HepG2 (cell line): ENCODE measurements around the gene SUCLG2. TPM values are rescaled to one million over a fixed set of nuclear protein-coding genes. Genes with fewer than 3 reads are reported as not detected.

Experiments
- CCAR2 ChIP-seq: fragments of 200-400 bp; formaldehyde crosslinking; optimal IDR thresholded peaks from 2 replicates; pipeline ENCODE3; 2018; ENCODE audit warnings: low read depth, mild to moderate bottlenecking, low read length, moderate library complexity
- HNRNPLL ChIP-seq: fragments of 200-400 bp; formaldehyde crosslinking; IDR thresholded peaks from 2 replicates; pipeline ENCODE4 v1.6.1; 2017; ENCODE audit warnings: mild to moderate bottlenecking, low read depth, low read length; ENCODE audit not compliant: poor library complexity, severe bottlenecking
- MBNL3 ChIP-seq: fragments of 250-450 bp; sonication (Bioruptor Pico); conservative IDR thresholded peaks from 2 replicates; pipeline ENCODE4 v1.8.0; 2022; ENCODE audit warnings: mild to moderate bottlenecking, inconsistent platforms
- MED1 ChIP-seq: sonication (generic); formaldehyde crosslinking; IDR thresholded peaks from 2 replicates; pipeline ENCODE4 v1.4.0; 2020; ENCODE audit warnings: missing genetic modification reagents
- SP4 ChIP-seq: sonication (generic); formaldehyde crosslinking; IDR thresholded peaks from 2 replicates; pipeline ENCODE4 v1.8.1; 2023; ENCODE audit warnings: mild to moderate bottlenecking, missing genetic modification reagents
- TAF15 ChIP-seq: fragments of 200-400 bp; formaldehyde crosslinking; IDR thresholded peaks from one replicate; pipeline ENCODE4 v1.6.1; 2018; ENCODE audit warnings: mild to moderate bottlenecking, low read depth, low read length; ENCODE audit not compliant: poor library complexity, severe bottlenecking
- ZKSCAN8 ChIP-seq: IDR thresholded peaks from 2 replicates; pipeline ENCODE4 v1.6.1; 2016; ENCODE audit warnings: borderline replicate concordance, missing genetic modification reagents, missing compliant biosample characterization
- ZNF230 ChIP-seq: sonication (generic); formaldehyde crosslinking; IDR thresholded peaks from 2 replicates; pipeline ENCODE4 v1.4.0; 2020; ENCODE audit warnings: mild to moderate bottlenecking, missing genetic modification reagents
- polyA plus RNA-seq, 8 experiments: library from polyadenylated mRNA; depleted of rRNA in 3 of 8; stranded (reverse) in 7 of 8; unstranded in 1 of 8; fragments of >200 nt; fragmentation: Illumina TruSeq in 4 of 8; extraction: Trizol in 4 of 8; gene quantifications; 2 replicates each; pipeline versions ENCODE4 v1.2.1 to v1.2.3, GENCODE V29; 2011 to 2016; ENCODE audit warnings: low read depth in 4 of 8, missing spikeins in 1 of 8, mixed read lengths in 1 of 8; ENCODE audit not compliant: insufficient read depth in 1 of 8
- total RNA-seq, 5 experiments: library from RNA; depleted of rRNA; stranded (reverse); fragments of >200 nt; fragmentation: Illumina TruSeq; extraction: Trizol; gene quantifications; 2 replicates each; pipeline ENCODE4 v1.2.3, GENCODE V29; 2016; ENCODE audit warnings: low read depth in 1 of 5
- TF ChIP-seq, protein P1 (sequence below): sonication (generic); formaldehyde crosslinking; IDR thresholded peaks from one replicate; pipeline ENCODE4 v1.5.1; 2020; ENCODE audit warnings: mild to moderate bottlenecking, missing genetic modification reagents; ENCODE audit errors: not compliant biosample characterization
- TF ChIP-seq, protein P2 (sequence below): sonication (generic); formaldehyde crosslinking; IDR thresholded peaks from 2 replicates; pipeline ENCODE4 v1.4.0; 2020; ENCODE audit warnings: mild to moderate bottlenecking, missing genetic modification reagents
- TF ChIP-seq, protein P3 (sequence below): sonication (generic); formaldehyde crosslinking; IDR thresholded peaks from 2 replicates; pipeline ENCODE4 v1.8.0; 2022; ENCODE audit warnings: mild to moderate bottlenecking, missing genetic modification reagents
- TF ChIP-seq, protein P4 (sequence below): sonication (generic); formaldehyde crosslinking; IDR thresholded peaks from 2 replicates; pipeline ENCODE4 v1.8.0; 2022; ENCODE audit warnings: missing genetic modification reagents, low read depth, mild to moderate bottlenecking, borderline replicate concordance
- TF ChIP-seq, protein P5 (sequence below): sonication (generic); formaldehyde crosslinking; IDR thresholded peaks from 2 replicates; pipeline ENCODE4 v1.5.1; 2020; ENCODE audit warnings: missing genetic modification reagents, mild to moderate bottlenecking, borderline replicate concordance

Gene SUCLG2
- total and polyA plus RNA-seq, 2 of the 13 experiments (the other 11 are each of a cell fraction or from before 2014, with no cell fraction given) = 21.4 to 64.9 TPM

DNA sequence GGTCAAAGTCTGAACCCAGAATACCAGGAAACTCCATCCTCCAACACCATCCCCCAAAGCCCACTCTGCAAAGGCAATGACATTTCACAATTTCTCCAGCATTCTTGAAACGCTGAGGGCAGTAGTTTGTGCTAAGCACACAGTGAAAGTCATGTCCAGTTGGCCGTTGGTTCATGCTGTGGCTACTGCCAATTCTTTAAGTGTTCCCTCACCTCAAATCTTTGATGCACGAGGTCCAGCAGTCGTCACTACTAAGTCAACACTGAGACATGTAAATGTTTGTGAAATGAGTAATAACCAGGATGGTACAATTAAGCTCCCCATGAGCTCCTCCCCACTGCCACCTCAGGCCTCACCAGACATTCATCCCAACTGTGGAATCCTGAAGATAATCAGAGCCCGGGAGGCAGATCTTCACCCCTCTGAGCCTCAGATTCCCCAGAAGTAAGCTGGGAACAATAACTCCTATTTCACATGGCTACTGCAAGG is 7.0 kb downstream of the SUCLG2 start (continued):
- TF ChIP-seq, protein P1, sequence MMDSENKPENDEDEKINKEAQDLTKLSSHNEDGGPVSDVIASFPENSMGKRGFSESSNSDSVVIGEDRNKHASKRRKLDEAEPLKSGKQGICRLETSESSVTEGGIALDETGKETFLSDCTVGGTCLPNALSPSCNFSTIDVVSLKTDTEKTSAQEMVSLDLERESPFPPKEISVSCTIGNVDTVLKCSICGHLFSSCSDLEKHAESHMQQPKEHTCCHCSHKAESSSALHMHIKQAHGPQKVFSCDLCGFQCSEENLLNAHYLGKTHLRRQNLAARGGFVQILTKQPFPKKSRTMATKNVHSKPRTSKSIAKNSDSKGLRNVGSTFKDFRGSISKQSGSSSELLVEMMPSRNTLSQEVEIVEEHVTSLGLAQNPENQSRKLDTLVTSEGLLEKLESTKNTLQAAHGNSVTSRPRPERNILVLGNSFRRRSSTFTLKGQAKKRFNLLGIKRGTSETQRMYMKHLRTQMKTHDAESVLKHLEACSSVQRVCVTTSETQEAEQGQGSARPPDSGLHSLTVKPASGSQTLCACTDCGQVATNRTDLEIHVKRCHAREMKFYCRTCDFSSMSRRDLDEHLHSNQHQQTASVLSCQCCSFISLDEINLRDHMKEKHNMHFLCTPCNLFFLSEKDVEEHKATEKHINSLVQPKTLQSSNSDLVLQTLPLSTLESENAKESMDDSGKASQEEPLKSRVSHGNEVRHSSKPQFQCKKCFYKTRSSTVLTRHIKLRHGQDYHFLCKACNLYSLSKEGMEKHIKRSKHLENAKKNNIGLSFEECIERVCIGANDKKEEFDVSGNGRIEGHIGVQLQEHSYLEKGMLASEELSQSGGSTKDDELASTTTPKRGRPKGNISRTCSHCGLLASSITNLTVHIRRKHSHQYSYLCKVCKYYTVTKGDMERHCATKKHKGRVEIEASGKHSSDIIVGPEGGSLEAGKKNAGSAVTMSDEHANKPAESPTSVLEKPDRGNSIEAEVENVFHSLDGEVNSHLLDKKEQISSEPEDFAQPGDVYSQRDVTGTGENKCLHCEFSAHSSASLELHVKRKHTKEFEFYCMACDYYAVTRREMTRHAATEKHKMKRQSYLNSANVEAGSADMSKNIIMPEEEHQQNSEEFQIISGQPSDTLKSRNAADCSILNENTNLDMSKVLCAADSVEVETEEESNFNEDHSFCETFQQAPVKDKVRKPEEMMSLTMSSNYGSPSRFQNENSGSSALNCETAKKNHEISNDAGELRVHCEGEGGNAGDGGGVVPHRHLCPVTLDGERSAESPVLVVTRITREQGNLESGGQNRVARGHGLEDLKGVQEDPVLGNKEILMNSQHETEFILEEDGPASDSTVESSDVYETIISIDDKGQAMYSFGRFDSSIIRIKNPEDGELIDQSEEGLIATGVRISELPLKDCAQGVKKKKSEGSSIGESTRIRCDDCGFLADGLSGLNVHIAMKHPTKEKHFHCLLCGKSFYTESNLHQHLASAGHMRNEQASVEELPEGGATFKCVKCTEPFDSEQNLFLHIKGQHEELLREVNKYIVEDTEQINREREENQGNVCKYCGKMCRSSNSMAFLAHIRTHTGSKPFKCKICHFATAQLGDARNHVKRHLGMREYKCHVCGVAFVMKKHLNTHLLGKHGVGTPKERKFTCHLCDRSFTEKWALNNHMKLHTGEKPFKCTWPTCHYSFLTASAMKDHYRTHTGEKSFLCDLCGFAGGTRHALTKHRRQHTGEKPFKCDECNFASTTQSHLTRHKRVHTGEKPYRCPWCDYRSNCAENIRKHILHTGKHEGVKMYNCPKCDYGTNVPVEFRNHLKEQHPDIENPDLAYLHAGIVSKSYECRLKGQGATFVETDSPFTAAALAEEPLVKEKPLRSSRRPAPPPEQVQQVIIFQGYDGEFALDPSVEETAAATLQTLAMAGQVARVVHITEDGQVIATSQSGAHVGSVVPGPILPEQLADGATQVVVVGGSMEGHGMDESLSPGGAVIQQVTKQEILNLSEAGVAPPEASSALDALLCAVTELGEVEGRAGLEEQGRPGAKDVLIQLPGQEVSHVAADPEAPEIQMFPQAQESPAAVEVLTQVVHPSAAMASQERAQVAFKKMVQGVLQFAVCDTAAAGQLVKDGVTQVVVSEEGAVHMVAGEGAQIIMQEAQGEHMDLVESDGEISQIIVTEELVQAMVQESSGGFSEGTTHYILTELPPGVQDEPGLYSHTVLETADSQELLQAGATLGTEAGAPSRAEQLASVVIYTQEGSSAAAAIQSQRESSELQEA (CRISPR knock-in tag) = no peak
- peak; percentile 72 for TF ChIP-seq SP4 (CRISPR knock-in tag)
- 0 out of 2 replicates have a peak, but pooled peaks have one; percentile 23 for TF ChIP-seq ZKSCAN8 (CRISPR knock-in tag)
- TF ChIP-seq, protein P2, sequence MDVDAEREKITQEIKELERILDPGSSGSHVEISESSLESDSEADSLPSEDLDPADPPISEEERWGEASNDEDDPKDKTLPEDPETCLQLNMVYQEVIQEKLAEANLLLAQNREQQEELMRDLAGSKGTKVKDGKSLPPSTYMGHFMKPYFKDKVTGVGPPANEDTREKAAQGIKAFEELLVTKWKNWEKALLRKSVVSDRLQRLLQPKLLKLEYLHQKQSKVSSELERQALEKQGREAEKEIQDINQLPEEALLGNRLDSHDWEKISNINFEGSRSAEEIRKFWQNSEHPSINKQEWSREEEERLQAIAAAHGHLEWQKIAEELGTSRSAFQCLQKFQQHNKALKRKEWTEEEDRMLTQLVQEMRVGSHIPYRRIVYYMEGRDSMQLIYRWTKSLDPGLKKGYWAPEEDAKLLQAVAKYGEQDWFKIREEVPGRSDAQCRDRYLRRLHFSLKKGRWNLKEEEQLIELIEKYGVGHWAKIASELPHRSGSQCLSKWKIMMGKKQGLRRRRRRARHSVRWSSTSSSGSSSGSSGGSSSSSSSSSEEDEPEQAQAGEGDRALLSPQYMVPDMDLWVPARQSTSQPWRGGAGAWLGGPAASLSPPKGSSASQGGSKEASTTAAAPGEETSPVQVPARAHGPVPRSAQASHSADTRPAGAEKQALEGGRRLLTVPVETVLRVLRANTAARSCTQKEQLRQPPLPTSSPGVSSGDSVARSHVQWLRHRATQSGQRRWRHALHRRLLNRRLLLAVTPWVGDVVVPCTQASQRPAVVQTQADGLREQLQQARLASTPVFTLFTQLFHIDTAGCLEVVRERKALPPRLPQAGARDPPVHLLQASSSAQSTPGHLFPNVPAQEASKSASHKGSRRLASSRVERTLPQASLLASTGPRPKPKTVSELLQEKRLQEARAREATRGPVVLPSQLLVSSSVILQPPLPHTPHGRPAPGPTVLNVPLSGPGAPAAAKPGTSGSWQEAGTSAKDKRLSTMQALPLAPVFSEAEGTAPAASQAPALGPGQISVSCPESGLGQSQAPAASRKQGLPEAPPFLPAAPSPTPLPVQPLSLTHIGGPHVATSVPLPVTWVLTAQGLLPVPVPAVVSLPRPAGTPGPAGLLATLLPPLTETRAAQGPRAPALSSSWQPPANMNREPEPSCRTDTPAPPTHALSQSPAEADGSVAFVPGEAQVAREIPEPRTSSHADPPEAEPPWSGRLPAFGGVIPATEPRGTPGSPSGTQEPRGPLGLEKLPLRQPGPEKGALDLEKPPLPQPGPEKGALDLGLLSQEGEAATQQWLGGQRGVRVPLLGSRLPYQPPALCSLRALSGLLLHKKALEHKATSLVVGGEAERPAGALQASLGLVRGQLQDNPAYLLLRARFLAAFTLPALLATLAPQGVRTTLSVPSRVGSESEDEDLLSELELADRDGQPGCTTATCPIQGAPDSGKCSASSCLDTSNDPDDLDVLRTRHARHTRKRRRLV (CRISPR knock-in tag) = no peak
- no peak for TF ChIP-seq MBNL3 (CRISPR knock-in tag)
- TF ChIP-seq, protein P3, sequence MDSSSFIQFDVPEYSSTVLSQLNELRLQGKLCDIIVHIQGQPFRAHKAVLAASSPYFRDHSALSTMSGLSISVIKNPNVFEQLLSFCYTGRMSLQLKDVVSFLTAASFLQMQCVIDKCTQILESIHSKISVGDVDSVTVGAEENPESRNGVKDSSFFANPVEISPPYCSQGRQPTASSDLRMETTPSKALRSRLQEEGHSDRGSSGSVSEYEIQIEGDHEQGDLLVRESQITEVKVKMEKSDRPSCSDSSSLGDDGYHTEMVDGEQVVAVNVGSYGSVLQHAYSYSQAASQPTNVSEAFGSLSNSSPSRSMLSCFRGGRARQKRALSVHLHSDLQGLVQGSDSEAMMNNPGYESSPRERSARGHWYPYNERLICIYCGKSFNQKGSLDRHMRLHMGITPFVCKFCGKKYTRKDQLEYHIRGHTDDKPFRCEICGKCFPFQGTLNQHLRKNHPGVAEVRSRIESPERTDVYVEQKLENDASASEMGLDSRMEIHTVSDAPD (CRISPR knock-in tag) = peak; percentile 78
- no peak for TF ChIP-seq TAF15
- no peak for TF ChIP-seq HNRNPLL
- TF ChIP-seq, protein P4, sequence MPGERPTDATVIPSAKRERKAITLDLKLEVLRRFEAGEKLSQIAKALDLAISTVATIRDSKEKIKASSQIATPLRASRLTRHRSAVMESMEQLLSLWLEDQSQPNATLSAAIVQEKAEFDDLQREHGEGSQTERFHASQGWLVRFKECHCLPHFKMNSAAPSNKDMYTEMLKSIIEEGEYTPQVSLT (CRISPR knock-in tag) = no peak
- TF ChIP-seq ZNF230 (CRISPR knock-in tag) = no peak
- TF ChIP-seq, protein P5, sequence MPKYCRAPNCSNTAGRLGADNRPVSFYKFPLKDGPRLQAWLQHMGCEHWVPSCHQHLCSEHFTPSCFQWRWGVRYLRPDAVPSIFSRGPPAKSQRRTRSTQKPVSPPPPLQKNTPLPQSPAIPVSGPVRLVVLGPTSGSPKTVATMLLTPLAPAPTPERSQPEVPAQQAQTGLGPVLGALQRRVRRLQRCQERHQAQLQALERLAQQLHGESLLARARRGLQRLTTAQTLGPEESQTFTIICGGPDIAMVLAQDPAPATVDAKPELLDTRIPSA = no peak
- TF ChIP-seq MED1 (CRISPR knock-in tag) = peak; percentile 73
- TF ChIP-seq CCAR2 = no peak
